CD4-positive, alpha-beta T cell treated with Interferon gamma for 1 hour (primary cell): ENCODE data around the gene HDDC3.

ENCODE experiments used
- DNase-seq: peaks from one replicate; pipeline ENCODE4 v3.0.0-alpha.2; 2020

The HDDC3 gene

GRCh38 chr15:90953947-90954711 lies 21.8 kb upstream of the HDDC3 start:
- DNase-seq = no peak

GRCh38 chr15:90952901-90953677 lies 20.7 kb upstream of the HDDC3 start:
- DNase-seq = no peak

- no peak for DNase-seq
Observed at GRCh38 chr15:90950676-90951075, 18.3 kb upstream of the HDDC3 start.

- no peak for DNase-seq
Observed at GRCh38 chr15:90949979-90950675, 17.8 kb upstream of the HDDC3 start.

GRCh38 chr15:90948506-90948905 lies 16.2 kb upstream of the HDDC3 start:
- DNase-seq = no peak

GRCh38 chr15:90947577-90948357 lies 15.4 kb upstream of the HDDC3 start:
- no peak for DNase-seq

GRCh38 chr15:90946941-90947576 lies 14.7 kb upstream of the HDDC3 start:
- DNase-seq = no peak

- DNase-seq = no peak
Observed at GRCh38 chr15:90946538-90946937, 14.2 kb upstream of the HDDC3 start.

GRCh38 chr15:90945091-90945490 lies 12.7 kb upstream of the HDDC3 start:
- DNase-seq = no peak

- no peak for DNase-seq
Observed at GRCh38 chr15:90942354-90943120, 10.2 kb upstream of the HDDC3 start.

GRCh38 chr15:90941038-90941437 lies 8.7 kb upstream of the HDDC3 start:
- DNase-seq = no peak

- no peak for DNase-seq
Observed at GRCh38 chr15:90939756-90940155, 7.4 kb upstream of the HDDC3 start.

GRCh38 chr15:90938261-90938660 lies 5.9 kb upstream of the HDDC3 start:
- DNase-seq = no peak

- DNase-seq = no peak
Observed at GRCh38 chr15:90936823-90937222, 4.5 kb upstream of the HDDC3 start.

- peak; percentile 92 for DNase-seq
Observed at GRCh38 chr15:90934949-90935751, 2.8 kb upstream of the HDDC3 start, which contains the start of gene UNC45A. TSS of gene UNC45A (plus strand) at chr15:90935285. CDS start at chr15:90935325, 40 bp downstream.

- peak; percentile 85 for DNase-seq
Observed at GRCh38 chr15:90934256-90934948, 2.1 kb upstream of the HDDC3 start.

GRCh38 chr15:90933301-90933700 lies 952 bp upstream of the HDDC3 start:
- no peak for DNase-seq

GRCh38 chr15:90932660-90932991 lies 277 bp upstream of the HDDC3 start:
- DNase-seq = no peak

GRCh38 chr15:90931575-90931827 lies 848 bp downstream of the HDDC3 start:
- DNase-seq = no peak

- no peak for DNase-seq
Observed at GRCh38 chr15:90930861-90931574, 1.3 kb downstream of the HDDC3 start.
